Measurements from ENCODE around the gene SFTPA1.

GRCh38 chr10:79579361-79579760 lies 31.4 kb upstream of the SFTPA1 start:
- TF ChIP-seq, protein P1, sequence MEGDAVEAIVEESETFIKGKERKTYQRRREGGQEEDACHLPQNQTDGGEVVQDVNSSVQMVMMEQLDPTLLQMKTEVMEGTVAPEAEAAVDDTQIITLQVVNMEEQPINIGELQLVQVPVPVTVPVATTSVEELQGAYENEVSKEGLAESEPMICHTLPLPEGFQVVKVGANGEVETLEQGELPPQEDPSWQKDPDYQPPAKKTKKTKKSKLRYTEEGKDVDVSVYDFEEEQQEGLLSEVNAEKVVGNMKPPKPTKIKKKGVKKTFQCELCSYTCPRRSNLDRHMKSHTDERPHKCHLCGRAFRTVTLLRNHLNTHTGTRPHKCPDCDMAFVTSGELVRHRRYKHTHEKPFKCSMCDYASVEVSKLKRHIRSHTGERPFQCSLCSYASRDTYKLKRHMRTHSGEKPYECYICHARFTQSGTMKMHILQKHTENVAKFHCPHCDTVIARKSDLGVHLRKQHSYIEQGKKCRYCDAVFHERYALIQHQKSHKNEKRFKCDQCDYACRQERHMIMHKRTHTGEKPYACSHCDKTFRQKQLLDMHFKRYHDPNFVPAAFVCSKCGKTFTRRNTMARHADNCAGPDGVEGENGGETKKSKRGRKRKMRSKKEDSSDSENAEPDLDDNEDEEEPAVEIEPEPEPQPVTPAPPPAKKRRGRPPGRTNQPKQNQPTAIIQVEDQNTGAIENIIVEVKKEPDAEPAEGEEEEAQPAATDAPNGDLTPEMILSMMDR (conservative IDR thresholded peaks at IDR 0.05 in 1 of 2, IDR thresholded peaks at IDR 0.05 in 1 of 2; ENCODE audit: extremely low read depth in 1 of 2, insufficient read depth in 1 of 2, low read depth in 1 of 2, low read length in 2 of 2), result no peak
- TF ChIP-seq EZH2 (IDR thresholded peaks at IDR 0.05; ENCODE audit: borderline replicate concordance, low read length), result no peak

Data from mammary epithelial cell (primary cell).